GM18907 (cell line): ENCODE measurements around the gene NR1H3.
"Not testable (repeated sequence)": the region's sequence is repeated elsewhere in the genome, so short reads cannot be mapped to it uniquely, and the experiment has no call there.

Source experiments
- ATAC-seq: cut with Tn5 transposase; IDR thresholded peaks from one replicate; pipeline ENCODE4 v1.9.1; 2021; ENCODE audit warnings: mild to moderate bottlenecking, moderate library complexity; ENCODE audit not compliant: unreplicated experiment

The NR1H3 gene

DNA sequence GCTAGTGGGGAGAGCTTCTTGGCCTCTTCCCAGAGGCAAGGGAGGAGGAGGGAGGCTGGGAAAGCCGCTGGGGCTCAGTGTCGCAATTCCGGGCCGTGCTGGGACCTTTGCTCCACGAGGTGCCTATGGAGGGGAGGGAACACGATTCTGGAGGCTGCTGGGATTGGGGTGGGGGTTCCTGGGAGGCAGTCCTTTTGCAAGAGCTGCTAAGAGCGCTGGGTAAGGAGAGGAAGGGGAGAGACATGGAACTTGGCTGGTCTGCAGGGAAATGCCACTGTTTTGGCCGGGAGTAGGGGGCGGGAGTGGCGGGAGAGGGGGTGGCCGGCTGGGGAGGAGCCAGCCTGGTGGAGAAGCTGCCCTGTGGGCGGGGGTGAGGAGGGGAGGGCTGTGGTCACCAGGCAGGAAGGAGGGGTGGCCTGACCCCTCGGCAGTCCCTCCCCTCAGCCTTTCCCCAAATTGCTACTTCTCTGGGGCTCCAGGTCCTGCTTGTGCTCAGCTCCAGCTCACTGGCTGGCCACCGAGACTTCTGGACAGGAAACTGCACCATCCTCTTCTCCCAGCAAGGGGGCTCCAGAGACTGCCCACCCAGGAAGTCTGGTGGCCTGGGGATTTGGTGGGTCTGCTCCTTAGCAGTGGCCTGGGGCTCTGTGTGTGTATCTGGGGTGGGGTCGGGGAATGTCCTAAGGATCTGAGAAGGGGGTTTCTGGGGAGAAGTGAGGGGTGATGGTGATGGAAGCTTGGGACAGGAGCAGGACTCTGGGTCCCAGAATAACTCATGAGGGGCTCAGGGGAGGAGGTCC, at the start of gene NR1H3:
Gene NR1H3 (plus strand): TSS at position 480 of the 800 bp plus-strand sequence. CDS start 1,221 bp downstream, outside the sequence.
- ATAC-seq: no peak

DNA sequence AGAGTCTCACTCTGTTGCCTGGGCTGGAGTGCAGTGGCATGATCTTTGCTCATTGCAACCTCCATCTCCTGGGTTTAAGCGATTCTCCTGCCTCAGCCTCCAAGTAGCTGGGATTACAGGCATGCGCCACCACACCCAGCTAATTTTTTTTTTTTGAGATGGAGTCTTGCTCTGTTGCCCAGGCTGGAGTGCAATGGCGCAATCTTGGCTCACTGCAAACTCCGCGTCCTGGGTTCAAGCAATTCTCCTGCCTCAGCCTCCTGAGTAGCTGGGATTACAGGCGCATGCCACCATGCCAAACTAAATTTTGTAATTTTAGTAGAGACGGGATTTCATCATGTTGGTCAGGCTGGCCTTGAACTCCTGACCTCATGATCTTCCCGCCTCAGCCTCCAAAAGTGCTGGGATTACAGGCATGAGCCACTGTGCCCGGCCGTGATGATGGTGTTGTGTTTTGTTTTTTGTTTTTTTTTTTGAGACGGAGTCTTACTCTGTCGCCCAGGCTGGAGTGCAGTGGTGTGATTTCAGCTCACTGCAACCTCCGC, 49.7 kb upstream of the NR1H3 start:
- ATAC-seq: not testable (repeated sequence)

DNA sequence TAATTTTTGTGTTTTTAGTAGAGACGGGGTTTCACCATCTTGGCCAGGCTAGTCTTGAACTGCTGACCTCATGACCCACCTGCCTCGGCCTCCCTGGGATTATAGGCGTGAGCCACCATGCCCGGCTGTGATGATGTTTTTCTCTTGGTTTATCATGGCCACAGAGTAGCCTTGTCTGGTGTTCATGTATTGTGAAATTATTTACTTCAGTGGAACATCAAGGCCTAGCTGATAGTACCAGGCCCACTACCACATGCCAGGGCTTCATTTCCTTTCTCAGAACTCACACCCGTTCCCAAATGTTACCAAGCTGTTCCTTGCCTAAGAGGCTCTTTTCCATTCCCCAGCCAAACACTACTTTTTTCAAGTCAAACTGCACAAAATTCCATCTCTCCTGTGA, 49.2 kb upstream of the NR1H3 start:
- ATAC-seq: no peak

DNA sequence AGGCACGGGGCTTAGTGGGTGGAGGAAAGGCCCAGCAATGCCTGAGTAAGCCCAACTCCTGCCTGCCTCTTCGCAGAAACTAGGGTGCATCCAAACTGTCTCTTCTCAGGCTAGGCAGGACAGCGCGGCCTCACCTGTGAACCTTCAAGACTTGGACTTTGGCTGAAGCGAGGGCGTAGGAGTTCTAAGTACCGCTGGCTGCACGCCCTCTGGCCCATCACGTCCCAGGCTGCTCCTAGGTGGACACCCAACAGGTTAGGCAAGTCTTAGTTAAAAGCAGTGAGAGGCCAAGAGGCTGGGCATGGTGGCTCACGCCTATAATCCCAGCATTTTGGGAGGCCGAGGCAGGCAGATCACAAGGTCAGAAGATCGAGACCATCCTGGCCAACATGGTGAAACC, 44.9 kb upstream of the NR1H3 start:
- no peak for ATAC-seq

DNA sequence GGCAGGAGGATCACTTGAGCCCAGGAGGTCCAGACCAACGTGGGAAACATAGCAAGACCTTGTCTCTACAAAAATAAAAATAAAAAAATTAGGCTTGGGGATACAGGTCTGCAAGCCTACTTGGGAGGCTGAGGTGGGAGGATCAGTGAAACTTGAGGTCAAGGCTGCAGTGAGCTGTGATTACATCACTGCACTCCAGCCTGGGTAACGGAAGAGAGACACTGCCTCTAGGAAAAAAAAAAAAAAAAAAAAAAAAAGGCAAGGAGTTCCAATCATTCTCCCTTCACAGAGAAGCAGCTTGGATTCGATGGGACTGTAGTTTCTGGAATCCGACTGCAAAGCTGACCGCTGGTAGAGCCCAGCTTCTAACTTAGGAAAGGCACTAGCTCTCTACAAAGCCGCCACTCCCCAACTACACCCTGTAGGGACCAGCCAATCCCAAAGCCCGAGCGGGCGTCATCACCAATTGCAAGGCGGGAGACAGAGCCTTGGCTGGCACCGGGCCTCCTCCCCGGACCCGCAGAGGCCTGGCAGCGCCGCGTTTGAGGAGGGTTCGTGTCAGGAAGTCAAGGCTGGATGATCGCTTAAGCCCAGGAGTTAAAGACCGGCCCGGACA, 43.7 kb upstream of the NR1H3 start:
- ATAC-seq: peak; percentile 75

DNA sequence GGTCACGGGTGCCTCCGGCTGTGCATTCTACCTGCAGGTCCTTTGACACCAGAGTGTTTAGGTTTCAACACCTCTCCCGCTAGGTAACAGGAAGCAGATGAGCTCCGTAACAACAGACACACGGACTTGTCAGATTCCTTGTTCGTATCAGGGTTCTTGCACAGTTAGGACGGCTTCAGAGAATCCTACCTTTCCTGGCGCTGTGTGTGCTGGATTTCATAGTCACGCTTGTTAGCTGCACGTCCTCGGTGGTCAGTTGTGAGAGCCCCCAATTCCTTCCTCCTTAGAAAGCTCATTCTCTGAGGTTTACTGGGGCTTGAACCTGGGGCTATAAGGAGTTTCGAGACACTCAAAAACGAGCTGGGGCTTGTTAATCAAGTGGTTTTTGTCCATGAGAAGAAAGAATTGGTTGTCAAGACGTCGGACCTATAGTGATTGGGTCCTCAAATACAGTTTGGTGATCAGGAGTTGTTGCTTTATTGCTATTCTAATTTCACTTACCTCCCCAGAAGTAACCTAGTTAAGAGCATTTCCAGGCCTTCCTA, 42.4 kb upstream of the NR1H3 start:
- ATAC-seq: no peak

DNA sequence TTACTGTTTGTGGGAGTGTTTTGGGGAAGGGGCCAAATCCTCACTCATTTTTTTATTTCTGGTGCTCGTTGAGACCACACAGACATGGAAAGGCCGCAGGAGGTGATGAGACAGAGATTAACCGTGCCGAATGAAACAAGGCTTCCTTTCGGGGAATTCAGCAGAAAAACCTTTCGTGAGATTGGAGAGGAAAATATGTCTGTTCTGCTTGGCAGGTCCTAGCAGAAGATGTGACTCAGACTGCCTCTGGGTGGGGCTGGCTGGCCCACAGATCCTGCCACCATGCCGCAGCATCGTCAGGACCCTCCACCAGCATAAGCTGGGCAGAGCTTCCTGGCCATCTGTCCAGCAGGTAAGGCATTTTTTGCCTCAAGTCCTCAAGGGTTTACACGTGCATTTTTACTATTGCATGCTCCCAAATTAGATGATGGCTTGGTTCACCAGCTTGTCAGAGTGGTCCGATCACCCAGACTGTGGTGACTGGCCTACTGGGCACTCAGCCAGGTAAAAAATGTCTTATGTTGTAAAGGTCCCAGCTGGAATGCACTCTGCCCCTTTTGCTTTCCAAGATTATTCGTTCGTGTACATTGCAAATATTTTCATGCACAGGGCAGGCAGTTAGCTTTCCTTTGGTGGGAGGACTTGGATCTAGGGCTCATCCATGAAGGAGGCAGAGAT, 41.5 kb upstream of the NR1H3 start:
- ATAC-seq: peak; percentile 35

DNA sequence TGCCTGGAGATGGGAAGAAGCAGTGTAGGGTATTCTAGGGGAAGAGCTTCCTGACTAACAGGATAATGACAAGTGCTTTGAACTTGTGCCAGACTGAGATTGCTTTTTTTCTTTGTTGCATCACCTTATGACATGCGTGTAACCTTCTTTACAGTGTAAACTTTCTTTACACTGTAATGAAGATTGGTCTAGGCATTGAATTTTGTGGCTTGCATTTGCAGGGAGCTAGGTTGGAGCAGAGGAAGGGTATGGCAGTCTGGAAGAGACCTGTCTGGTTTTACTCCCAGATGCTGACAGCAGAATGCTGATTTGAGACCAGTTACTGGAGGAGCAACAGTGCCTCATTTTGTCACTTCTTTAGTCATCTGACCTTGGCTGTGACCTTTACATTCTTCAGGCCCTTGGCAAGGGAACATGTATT, 37.4 kb upstream of the NR1H3 start:
- ATAC-seq: no peak

DNA sequence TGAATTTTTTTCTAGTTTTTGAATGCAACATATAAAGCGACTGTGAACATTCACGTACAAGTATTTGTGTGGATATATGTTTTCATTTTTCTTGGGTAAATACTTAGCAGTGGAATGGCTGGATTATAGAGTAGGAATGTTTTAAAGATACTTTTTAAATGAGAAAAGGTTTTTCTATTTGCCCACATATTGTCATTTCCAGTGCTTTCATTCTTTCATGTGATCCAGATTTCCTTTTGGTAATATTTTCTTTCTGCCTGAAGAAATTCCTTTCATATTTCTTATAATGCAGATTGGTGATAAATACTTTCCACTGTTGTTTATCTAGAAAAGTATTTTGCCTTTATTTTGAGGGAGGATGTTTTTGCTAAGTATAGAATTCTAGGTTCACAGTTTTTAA, 35.1 kb upstream of the NR1H3 start:
- no peak for ATAC-seq

DNA sequence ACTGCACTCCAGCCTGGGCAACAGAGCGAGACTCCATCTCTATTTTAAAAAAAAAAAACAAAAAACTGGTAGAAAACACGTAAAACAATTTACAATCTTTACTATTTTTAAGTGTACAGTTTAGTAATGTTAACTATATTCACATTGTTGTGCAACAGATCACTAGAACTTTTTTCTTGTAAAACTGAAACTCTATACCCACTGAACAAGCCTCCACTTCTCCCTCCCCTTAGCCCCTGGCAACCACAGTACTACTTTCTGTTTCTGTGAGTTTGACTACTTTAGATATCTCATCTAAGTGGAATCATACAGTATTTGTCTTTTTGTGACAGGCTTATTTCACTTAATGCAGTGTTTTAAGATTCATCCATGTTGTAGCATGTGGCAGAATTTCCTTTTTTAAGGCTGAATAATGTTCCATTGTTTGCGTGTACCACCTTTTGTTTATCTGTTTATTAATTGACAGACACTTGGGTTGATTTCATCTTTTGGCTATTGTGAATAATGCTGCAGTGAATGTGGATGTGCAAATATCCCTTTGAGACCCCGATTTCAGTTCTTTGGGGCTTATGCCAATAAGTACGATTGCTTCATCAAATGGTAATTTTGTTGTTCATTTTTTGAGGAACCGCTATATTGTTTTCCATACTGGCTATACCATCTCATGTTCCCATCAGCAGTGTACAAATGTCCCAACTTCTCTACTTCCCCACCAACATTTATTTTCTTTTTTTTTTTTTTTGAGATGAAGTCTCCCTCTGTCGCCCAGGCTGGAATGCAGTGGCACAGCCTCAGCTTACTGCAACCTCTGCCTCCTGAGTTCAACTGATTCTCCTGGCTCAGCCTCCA, 32.0 kb upstream of the NR1H3 start:
- peak; percentile 77 for ATAC-seq

DNA sequence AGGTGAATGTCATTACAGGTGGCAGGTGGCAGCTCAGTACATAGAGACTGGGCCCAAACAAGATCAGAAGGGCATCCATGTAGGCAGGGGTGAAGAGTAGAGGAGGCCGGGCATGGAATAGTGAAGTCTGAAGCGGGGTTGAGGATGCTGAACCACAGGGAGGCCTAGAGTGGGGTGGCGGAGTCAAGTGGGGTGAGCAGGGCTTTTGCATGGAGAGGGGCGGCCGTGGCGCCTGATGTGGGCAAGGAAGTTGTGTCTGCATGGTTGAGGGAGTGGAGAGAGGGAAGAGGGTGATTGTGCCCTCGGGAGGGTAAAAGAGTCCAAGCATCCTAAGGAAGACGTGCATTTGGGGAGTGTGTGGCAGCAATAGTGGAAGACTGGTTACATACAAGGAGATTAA, 28.6 kb upstream of the NR1H3 start:
- ATAC-seq: no peak

DNA sequence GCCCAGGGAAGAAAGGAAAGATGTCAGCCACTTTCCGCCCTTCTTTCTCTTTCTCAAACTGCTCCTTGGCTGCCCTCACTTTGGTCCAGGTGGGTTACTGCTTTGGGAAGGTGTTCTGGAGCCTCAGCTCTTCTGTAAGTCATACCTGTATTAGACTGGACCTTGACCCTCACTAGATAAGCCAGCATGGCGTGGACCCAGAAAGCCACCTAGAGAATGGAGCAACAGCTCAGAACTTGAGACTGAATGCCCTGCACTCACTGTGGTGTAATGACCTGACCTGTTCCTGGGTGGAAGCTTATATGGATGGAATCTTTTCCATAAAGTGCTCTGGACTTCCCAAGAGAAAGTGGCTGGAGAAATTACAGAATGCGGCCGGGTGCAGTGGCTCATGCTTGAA, 24.7 kb upstream of the NR1H3 start:
- ATAC-seq: no peak

DNA sequence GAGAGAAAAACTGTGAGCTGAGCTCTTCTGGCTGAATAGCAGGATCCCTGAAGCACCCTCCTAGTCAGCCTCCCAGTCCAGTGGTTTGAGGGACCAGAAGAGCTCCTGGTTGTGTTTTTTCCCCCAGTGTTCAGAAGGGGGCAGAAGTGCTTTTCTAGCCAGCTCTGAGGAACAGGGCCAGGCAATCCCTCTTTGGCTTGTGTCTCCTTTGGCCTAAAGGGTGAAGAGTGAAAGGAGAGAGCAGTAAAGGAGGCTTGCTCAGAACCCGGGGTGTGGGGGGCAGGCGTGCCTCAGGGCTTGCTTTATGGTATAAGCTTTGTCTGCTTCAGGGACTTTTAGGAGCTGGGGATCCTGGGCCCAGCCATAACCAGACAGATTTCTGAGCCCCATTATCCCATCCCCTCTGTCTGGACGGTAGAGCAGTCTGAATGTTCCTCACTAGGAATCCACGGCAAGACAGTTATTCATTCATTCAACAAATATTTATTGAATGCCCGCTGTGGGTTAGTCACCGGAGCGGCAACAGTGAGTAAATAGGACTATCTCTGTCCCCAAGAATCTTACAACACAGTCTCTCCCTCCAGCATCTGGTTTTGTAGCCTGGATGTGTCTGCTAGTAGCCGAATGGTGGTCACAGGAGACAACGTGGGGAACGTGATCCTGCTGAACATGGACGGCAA, 23.7 kb upstream of the NR1H3 start:
- no peak for ATAC-seq

DNA sequence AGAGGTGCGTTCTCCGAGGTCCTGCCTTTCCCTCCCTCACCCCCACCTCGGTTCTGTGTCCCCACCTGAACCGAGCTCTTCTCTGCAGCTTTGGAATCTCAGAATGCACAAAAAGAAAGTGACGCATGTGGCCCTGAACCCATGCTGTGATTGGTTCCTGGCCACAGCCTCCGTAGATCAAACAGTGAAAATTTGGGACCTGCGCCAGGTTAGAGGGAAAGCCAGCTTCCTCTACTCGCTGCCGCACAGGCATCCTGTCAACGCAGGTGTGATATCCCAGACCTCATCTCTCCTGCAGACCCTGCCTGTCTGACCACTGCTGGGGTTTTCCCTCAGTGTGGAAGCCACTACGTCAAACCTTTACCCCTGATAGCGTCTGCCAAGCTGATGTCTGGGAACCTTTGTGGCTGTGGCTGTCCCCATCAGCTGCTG, 23.1 kb upstream of the NR1H3 start:
- ATAC-seq: no peak

DNA sequence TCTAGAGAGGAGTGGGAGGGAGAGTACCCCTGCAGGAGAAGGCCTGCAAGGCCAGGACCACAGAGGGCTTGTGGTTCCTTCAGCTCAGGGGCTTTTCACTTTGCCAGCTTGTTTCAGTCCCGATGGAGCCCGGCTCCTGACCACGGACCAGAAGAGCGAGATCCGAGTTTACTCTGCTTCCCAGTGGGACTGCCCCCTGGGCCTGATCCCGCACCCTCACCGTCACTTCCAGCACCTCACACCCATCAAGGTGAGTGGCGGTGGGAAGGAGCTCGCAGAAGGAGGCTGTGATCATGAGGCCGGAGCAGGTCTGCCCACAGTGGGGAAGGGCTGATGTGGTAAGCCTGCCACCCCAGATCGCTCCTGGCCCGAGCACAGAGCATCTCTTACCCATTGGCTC, 22.6 kb upstream of the NR1H3 start:
- no peak for ATAC-seq

DNA sequence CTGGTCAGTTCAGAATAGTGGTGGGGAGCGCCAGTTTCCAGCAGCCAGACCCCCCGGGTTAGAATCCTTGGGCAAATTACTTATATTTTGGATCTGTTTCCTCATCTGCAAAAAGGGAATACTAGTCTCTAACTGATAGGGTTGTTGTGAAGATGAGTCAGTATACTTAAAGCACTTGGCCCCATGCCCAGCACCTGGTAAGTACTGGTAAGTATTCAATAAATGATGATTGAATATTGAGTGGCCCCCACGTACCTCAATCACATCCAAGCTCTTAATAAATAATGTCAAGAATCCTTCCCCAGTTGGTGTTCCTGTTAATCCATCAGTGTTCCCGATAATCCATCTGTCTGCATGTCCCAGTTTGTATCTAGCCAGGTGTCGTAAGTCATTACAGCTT, 21.3 kb upstream of the NR1H3 start:
- ATAC-seq: no peak

DNA sequence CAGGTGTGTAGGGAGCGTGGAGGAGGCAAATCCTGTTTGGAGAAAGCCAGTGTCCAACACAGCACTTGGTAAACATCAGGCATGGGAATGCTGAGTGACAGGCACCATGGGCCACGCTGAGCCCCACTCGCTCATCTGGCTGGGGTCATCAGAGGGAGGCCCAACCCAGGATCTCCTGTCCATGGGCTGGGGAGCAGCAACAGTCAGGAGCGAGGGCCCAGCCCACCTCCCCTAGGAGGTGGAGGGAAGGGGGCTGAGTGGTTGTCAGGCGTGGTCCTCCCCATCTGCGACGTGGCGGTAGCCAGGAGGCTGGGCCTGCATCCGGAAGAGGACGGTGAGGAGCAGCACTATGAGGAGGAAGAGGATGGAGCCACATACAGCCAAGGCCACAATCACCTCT, 17.9 kb upstream of the NR1H3 start:
- ATAC-seq: no peak

DNA sequence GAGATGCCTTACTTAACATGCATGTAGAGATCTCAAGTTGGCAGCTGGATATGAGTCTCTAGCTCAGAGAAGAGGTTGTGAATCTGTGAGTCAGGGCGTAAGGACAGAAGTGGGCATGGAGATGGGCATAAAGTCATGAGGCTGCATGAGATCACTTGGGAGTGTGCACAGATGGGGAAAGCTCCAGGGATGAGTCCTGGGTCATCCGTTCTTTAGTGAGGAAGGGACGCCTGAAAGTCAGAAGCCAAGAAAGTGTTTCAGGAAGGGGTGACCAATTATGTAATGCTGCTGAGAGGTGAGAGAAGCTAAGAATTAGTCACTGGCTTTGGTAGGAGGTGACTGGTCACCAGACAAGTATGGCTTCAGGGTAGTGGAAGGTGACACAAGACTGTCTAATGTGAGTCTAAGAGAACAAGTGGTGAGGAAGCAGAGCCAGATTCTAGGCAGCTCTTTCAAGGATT, 15.9 kb upstream of the NR1H3 start:
- ATAC-seq: no peak

DNA sequence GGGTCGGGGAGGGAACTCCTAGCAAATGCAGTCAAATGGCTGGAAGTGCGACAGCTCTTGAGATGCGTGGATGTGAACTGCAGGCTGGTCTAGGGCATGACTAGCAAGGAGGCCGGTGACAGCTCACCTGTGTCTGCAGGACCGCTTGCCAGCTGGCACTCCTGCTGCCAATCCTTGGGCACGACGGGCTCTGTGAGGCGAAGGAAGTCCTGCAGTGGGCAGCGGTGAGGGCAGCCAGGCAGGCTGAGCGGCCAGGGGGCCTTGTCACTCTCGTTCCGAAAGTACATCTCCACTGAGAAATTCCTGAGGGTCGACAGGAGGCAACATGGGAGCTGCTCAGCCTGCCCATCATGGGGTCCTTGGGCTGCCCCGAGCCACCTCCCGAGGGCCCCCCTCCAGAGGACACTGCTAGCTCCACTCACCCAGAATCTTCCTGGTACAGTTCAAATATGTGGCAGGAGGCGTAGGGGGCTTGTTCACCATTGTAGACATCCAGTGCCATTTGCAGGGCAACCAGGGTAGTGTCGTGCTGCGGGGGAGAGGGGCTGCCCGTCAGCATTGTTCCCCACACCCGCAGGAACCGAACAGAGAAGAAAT, 15.1 kb upstream of the NR1H3 start:
- no peak for ATAC-seq
